ENCODE results near the gene TTLL11.

DNA sequence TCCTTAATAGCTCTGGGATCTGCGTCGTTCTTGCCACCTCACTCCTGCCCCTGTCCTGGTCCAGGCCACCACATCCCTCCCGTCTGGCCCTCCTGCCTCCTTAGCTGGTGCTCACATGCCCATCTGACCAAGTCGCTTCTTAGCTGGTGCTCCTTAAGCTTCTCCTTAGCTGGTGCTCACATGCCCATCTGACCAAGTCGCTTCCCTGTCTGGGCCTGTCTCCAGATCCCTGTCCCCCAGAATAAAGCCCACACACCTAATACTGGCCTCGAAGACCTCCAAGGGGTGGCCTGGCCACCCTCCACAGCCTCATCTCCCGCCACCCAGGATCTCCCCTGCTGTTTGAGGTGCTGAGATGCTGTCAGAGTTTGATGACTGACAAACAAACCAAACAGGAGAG, 31.4 kb upstream of the TTLL11 start:
- TF ChIP-seq, protein P1, sequence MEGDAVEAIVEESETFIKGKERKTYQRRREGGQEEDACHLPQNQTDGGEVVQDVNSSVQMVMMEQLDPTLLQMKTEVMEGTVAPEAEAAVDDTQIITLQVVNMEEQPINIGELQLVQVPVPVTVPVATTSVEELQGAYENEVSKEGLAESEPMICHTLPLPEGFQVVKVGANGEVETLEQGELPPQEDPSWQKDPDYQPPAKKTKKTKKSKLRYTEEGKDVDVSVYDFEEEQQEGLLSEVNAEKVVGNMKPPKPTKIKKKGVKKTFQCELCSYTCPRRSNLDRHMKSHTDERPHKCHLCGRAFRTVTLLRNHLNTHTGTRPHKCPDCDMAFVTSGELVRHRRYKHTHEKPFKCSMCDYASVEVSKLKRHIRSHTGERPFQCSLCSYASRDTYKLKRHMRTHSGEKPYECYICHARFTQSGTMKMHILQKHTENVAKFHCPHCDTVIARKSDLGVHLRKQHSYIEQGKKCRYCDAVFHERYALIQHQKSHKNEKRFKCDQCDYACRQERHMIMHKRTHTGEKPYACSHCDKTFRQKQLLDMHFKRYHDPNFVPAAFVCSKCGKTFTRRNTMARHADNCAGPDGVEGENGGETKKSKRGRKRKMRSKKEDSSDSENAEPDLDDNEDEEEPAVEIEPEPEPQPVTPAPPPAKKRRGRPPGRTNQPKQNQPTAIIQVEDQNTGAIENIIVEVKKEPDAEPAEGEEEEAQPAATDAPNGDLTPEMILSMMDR (IDR thresholded peaks at IDR 0.05): no peak
- no peak for TF ChIP-seq POLR2A (IDR thresholded peaks at IDR 0.05)
- no peak for TF ChIP-seq POLR2AphosphoS5 (IDR thresholded peaks at IDR 0.05)
- TF ChIP-seq EP300 (IDR thresholded peaks at IDR 0.05): no peak

Data from suprapubic skin (tissue), 4 donors.